Measurements from ENCODE around the gene PRRT2.
A peak's percentile ranks its signal among the peaks of the same experiment; 100 is the strongest.
"Not testable (repeated sequence)": the region's sequence is repeated elsewhere in the genome, so short reads cannot be mapped to it uniquely, and the experiment has no call there.

The PRRT2 gene

GRCh38 chr16:29790183-29790948, 21.6 kb upstream of the PRRT2 start, which contains the start of gene KIF22:
KIF22 (plus strand) TSS chr16:29790751; CDS start chr16:29790760, 9 bp downstream.
- Histone ChIP-seq H3F3A (ENCODE audit: insufficient read depth, low read length) (peaks cover 5% of the 10 kb centered on the region), H3K79me2 (ENCODE audit: low read length) (peaks cover 51% of the 10 kb centered on the region), H3K27ac (ENCODE audit: low read length) (peak within 1 kb of the TSS; percentile 74; the same call in 1 of the 2 replicates), H3K9me2 (replicated peaks; ENCODE audit: insufficient read depth, low read length) (no peaks in the 10 kb centered on the region), H3K4me3 (ENCODE audit: low read length) (peak within 1 kb of the TSS; percentile 82), H3K4me1 (ENCODE audit: low read length) (peaks cover 19% of the 10 kb centered on the region), H4K20me1 (ENCODE audit: insufficient read depth, low read length) (no peaks in the 10 kb centered on the region), H3K9me3 (replicated peaks; ENCODE audit: insufficient read depth, low read length) (no peaks in the 10 kb centered on the region), H3K27me3 (replicated peaks; ENCODE audit: insufficient read depth, low read length) (no peaks in the 10 kb centered on the region), H2AFZ (ENCODE audit: low read length) (peak within 1 kb of the TSS; percentile 98), H3K36me3 (replicated peaks; ENCODE audit: insufficient read depth, low read length) (0 out of 2 replicates have a peak, but pooled peaks cover 3% of the 10 kb centered on the region), H3K9ac (ENCODE audit: low read length) (peak within 1 kb of the TSS; percentile 88), H3K4me2 (ENCODE audit: low read depth, low read length) (peak within 1 kb of the TSS; percentile 98)
- TF ChIP-seq EZH2phosphoT487 (IDR thresholded peaks at IDR 0.05; ENCODE audit: low read length) (no peak), EZH2 (optimal IDR thresholded peaks at IDR 0.05; ENCODE audit: low read depth, low read length) (no peak)
- TF ChIP-seq, protein P1, sequence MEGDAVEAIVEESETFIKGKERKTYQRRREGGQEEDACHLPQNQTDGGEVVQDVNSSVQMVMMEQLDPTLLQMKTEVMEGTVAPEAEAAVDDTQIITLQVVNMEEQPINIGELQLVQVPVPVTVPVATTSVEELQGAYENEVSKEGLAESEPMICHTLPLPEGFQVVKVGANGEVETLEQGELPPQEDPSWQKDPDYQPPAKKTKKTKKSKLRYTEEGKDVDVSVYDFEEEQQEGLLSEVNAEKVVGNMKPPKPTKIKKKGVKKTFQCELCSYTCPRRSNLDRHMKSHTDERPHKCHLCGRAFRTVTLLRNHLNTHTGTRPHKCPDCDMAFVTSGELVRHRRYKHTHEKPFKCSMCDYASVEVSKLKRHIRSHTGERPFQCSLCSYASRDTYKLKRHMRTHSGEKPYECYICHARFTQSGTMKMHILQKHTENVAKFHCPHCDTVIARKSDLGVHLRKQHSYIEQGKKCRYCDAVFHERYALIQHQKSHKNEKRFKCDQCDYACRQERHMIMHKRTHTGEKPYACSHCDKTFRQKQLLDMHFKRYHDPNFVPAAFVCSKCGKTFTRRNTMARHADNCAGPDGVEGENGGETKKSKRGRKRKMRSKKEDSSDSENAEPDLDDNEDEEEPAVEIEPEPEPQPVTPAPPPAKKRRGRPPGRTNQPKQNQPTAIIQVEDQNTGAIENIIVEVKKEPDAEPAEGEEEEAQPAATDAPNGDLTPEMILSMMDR (IDR thresholded peaks at IDR 0.05; ENCODE audit: low read length): peak; percentile 77
- peak; percentile 99 for DNase-seq

DNA sequence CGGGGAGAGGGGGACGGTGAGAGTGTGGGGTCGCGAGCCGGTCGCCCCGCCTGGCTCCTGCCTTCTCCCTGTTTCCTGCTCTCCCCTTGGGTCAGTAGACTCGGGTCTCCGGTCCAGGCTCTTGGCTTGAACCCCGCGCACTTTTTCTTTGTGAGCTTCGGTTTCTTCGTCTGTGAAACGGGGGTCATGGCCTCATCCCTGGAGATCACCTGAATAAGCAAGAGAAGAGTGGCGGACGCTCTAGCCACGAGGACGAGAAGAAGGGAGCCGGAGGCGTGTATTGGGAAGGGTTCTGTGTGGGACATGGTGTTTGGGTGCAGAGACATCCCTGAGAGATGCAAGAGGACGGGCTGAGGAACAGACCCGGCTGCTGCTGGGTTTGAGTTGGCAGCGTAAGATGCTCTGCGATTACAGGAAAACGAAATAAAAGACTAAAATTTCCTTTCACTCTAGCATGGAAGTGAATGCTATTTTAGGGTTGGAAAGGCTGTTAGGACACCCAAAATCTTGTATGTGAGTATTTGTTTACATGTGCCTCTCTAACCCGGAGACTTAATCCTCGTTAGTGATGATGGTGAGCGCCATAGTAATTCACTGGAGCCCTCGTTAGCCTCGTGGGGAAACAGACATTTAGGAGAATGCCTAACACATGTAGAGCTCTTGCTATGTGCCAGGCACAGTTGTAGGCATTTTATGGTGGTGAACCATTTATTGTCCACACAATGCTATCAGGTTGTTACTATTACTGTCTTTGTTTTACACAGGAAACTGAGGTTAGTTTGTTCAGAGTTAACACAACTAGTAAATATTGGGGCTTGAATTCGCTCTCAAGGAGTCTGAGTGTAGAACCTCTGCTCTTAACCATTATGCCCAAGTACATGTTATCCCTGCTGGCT, 20.8 kb upstream of the PRRT2 start:
- TF ChIP-seq EZH2phosphoT487 (IDR thresholded peaks at IDR 0.05; ENCODE audit: low read length): no peak
- no peak for TF ChIP-seq EZH2 (optimal IDR thresholded peaks at IDR 0.05; ENCODE audit: low read depth, low read length)
- TF ChIP-seq, protein P1 (IDR thresholded peaks at IDR 0.05; ENCODE audit: low read length): no peak
- no peak for DNase-seq

DNA sequence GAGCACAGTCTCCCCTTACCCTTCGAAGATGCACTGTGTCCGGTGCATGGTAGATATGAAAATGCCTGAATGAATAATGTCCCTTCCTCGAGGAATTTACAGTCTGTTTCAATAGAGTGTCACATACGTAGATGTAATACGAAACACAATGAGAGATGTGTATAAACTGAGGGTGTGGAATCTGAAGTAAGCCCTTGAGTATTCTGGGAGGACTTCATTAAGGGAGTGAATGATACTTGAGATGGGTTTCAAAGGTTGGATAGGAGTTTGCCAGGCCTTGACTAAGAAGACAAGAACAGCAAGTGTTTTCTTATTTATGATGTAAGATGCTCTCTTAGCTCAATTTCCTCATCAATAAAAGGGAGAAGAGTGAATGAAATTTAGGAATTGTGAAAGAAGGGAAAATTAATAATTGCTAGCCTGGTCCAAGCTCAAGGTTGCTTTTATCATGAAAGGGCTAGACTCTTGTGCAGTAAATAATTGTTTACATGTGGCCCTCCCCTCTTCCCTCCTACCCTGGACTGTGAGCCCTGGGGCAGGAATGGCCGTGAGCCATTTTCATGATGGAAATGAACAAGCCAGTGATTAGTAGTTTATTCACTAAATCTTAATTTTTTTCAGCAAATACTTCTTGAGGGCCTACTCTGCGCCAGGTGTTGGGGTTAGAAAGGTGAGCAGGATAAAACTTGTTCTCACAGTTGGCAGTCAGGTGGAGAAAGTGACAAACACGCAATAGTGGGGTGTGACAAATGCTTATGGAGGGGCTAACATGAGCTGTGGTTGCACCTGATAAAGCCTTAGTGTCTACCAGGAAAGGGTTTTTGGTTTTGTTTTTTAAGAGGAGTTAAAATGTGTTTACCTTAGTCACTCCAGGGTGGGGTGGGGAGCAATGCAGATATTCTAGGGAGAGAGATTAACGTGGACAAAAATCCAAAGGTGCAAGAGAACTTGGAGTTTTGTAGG, 19.9 kb upstream of the PRRT2 start:
- no peaks in the 10 kb centered on the region for H4K20me1 ChIP-seq (ENCODE audit: insufficient read depth, low read length)
- H2AFZ ChIP-seq (ENCODE audit: low read length): no peak overlapping the region
- H3K4me2 ChIP-seq (ENCODE audit: low read depth, low read length): peak overlapping the region; percentile 75
- H3K9ac ChIP-seq (ENCODE audit: low read length): peak overlapping the region; percentile 82; the same call in 1 of the 2 replicates
- H3K27me3 ChIP-seq (replicated peaks; ENCODE audit: insufficient read depth, low read length): no peaks in the 10 kb centered on the region
- H3K9me2 ChIP-seq (replicated peaks; ENCODE audit: insufficient read depth, low read length): no peaks in the 10 kb centered on the region
- no peak overlapping the region for H3K27ac ChIP-seq (ENCODE audit: low read length)
- H3K4me1 ChIP-seq (ENCODE audit: low read length): peaks cover 19% of the 10 kb centered on the region
- no peak for DNase-seq
- H3F3A ChIP-seq (ENCODE audit: insufficient read depth, low read length): peaks cover 5% of the 10 kb centered on the region
- peaks cover 12% of the 10 kb centered on the region; the same call in 1 of the 2 replicates for H3K36me3 ChIP-seq (replicated peaks; ENCODE audit: insufficient read depth, low read length)
- H3K4me3 ChIP-seq (ENCODE audit: low read length): peak overlapping the region; percentile 74
- peaks cover 69% of the 10 kb centered on the region for H3K79me2 ChIP-seq (ENCODE audit: low read length)
- TF ChIP-seq EZH2 (optimal IDR thresholded peaks at IDR 0.05; ENCODE audit: low read depth, low read length) (no peak), EZH2phosphoT487 (IDR thresholded peaks at IDR 0.05; ENCODE audit: low read length) (no peak)
- TF ChIP-seq, protein P1 (IDR thresholded peaks at IDR 0.05; ENCODE audit: low read length): no peak
- H3K9me3 ChIP-seq (replicated peaks; ENCODE audit: insufficient read depth, low read length): no peaks in the 10 kb centered on the region

More for the DNA sequence above, 20.8 kb upstream of the PRRT2 start:
- H4K20me1 ChIP-seq (ENCODE audit: insufficient read depth, low read length): no peaks in the 10 kb centered on the region
- no peaks in the 10 kb centered on the region for H3K9me2 ChIP-seq (replicated peaks; ENCODE audit: insufficient read depth, low read length)
- peak overlapping the region; percentile 75 for H3K4me2 ChIP-seq (ENCODE audit: low read depth, low read length)
- peaks cover 8% of the 10 kb centered on the region; the same call in 1 of the 2 replicates for H3K36me3 ChIP-seq (replicated peaks; ENCODE audit: insufficient read depth, low read length)
- H3K4me3 ChIP-seq (ENCODE audit: low read length): peak overlapping the region; percentile 74
- H3K9me3 ChIP-seq (replicated peaks; ENCODE audit: insufficient read depth, low read length): no peaks in the 10 kb centered on the region
- H3K27ac ChIP-seq (ENCODE audit: low read length): peak overlapping the region; percentile 19; the same call in 1 of the 2 replicates
- H2AFZ ChIP-seq (ENCODE audit: low read length): peak overlapping the region; percentile 85
- H3K4me1 ChIP-seq (ENCODE audit: low read length): peaks cover 19% of the 10 kb centered on the region
- H3K9ac ChIP-seq (ENCODE audit: low read length): peak overlapping the region; percentile 82
- H3K27me3 ChIP-seq (replicated peaks; ENCODE audit: insufficient read depth, low read length): no peaks in the 10 kb centered on the region
- H3F3A ChIP-seq (ENCODE audit: insufficient read depth, low read length): peaks cover 5% of the 10 kb centered on the region
- H3K79me2 ChIP-seq (ENCODE audit: low read length): peaks cover 59% of the 10 kb centered on the region

DNA sequence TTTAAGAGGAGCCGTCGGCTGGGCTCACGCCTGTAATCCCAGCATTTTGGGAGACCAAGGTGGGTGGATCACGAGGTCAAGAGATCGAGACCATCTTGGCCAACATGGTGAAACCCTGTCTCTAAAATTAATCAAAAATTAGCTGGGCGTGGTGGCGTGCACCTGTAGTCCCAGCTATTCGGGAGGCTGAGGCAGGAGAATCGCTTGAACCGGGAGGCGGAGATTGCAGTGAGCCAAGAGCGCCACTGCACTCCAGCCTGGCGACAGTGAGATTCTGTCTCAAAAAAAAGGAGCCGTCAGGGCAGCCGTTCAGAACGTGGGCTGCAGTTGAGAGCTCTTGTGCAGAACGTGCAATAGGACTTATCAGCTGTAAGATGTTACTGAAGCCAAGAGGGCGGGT, 18.8 kb upstream of the PRRT2 start:
- H3K27ac ChIP-seq (ENCODE audit: low read length); H2AFZ ChIP-seq (ENCODE audit: low read length); H4K20me1 ChIP-seq (ENCODE audit: insufficient read depth, low read length); H3K9me3 ChIP-seq (replicated peaks; ENCODE audit: insufficient read depth, low read length); H3K9ac ChIP-seq (ENCODE audit: low read length); H3K9me2 ChIP-seq (replicated peaks; ENCODE audit: insufficient read depth, low read length); H3F3A ChIP-seq (ENCODE audit: insufficient read depth, low read length); H3K27me3 ChIP-seq (replicated peaks; ENCODE audit: insufficient read depth, low read length); H3K4me2 ChIP-seq (ENCODE audit: low read depth, low read length); DNase-seq; H3K4me3 ChIP-seq (ENCODE audit: low read length): not testable (repeated sequence)
- peaks cover 19% of the 10 kb centered on the region for H3K4me1 ChIP-seq (ENCODE audit: low read length)
- peaks cover 79% of the 10 kb centered on the region for H3K79me2 ChIP-seq (ENCODE audit: low read length)
- peaks cover 18% of the 10 kb centered on the region; the same call in 1 of the 2 replicates for H3K36me3 ChIP-seq (replicated peaks; ENCODE audit: insufficient read depth, low read length)
